Measurements from ENCODE around the gene KRT86.
"Not testable (repeated sequence)": the region's sequence is repeated elsewhere in the genome, so short reads cannot be mapped to it uniquely, and the experiment has no call there.

The KRT86 gene

GRCh38 chr12:52250048-52250990 is 24.1 kb upstream of the KRT86 start:
- in situ Hi-C loops (cut with MboI; ENCODE audit: low pct_unique_long_range_greater_than_20kb, low sequenced_read_pairs), result no loop called here
- no peak for DNase-seq

- DNase-seq, result peak; percentile 51
- in situ Hi-C loops (cut with MboI; ENCODE audit: low pct_unique_long_range_greater_than_20kb, low sequenced_read_pairs), result no loop called here
Observed at GRCh38 chr12:52251367-52252051, 22.9 kb upstream of the KRT86 start.

- in situ Hi-C loops (cut with MboI; ENCODE audit: low pct_unique_long_range_greater_than_20kb, low sequenced_read_pairs); DNase-seq: not testable (repeated sequence)
Observed at GRCh38 chr12:52252175-52252615, 22.2 kb upstream of the KRT86 start.

- DNase-seq, result no peak
- in situ Hi-C loops (cut with MboI; ENCODE audit: low pct_unique_long_range_greater_than_20kb, low sequenced_read_pairs), result no loop called here
Observed at GRCh38 chr12:52252728-52253343, 21.6 kb upstream of the KRT86 start.

- DNase-seq, result no peak
- in situ Hi-C loops (cut with MboI; ENCODE audit: low pct_unique_long_range_greater_than_20kb, low sequenced_read_pairs), result no loop called here
Observed at GRCh38 chr12:52253391-52254179, 20.9 kb upstream of the KRT86 start.

- DNase-seq, result no peak
- in situ Hi-C loops (cut with MboI; ENCODE audit: low pct_unique_long_range_greater_than_20kb, low sequenced_read_pairs), result no loop called here
Observed at GRCh38 chr12:52254180-52254964, 20.1 kb upstream of the KRT86 start.

GRCh38 chr12:52254965-52255751 is 19.3 kb upstream of the KRT86 start:
- in situ Hi-C loops (cut with MboI; ENCODE audit: low pct_unique_long_range_greater_than_20kb, low sequenced_read_pairs), result no loop called here
- DNase-seq, result no peak

GRCh38 chr12:52255926-52256583 is 18.4 kb upstream of the KRT86 start:
- in situ Hi-C loops (cut with MboI; ENCODE audit: low pct_unique_long_range_greater_than_20kb, low sequenced_read_pairs), result no loop called here
- DNase-seq, result no peak

GRCh38 chr12:52256584-52256935 is 17.9 kb upstream of the KRT86 start:
- in situ Hi-C loops (cut with MboI; ENCODE audit: low pct_unique_long_range_greater_than_20kb, low sequenced_read_pairs), result no loop called here
- DNase-seq, result no peak

GRCh38 chr12:52257074-52257551 is 17.3 kb upstream of the KRT86 start:
- no peak for DNase-seq
- in situ Hi-C loops (cut with MboI; ENCODE audit: low pct_unique_long_range_greater_than_20kb, low sequenced_read_pairs), result no loop called here

GRCh38 chr12:52257922-52258321 is 16.5 kb upstream of the KRT86 start:
- in situ Hi-C loops (cut with MboI; ENCODE audit: low pct_unique_long_range_greater_than_20kb, low sequenced_read_pairs), result not testable (repeated sequence)

GRCh38 chr12:52258335-52258901 is 16.0 kb upstream of the KRT86 start:
- no peak for DNase-seq
- in situ Hi-C loops (cut with MboI; ENCODE audit: low pct_unique_long_range_greater_than_20kb, low sequenced_read_pairs), result no loop called here

More at GRCh38 chr12:52257922-52258321, 16.5 kb upstream of the KRT86 start:
- not testable (repeated sequence) for DNase-seq

GRCh38 chr12:52259657-52260243 is 14.7 kb upstream of the KRT86 start:
- DNase-seq, result peak; percentile 83
- in situ Hi-C loops (cut with MboI; ENCODE audit: low pct_unique_long_range_greater_than_20kb, low sequenced_read_pairs), result no loop called here

- in situ Hi-C loops (cut with MboI; ENCODE audit: low pct_unique_long_range_greater_than_20kb, low sequenced_read_pairs), result no loop called here
- DNase-seq, result peak; percentile 93
Observed at GRCh38 chr12:52260361-52261207, 13.9 kb upstream of the KRT86 start.

GRCh38 chr12:52261208-52261484 is 13.3 kb upstream of the KRT86 start:
- DNase-seq, result no peak

GRCh38 chr12:52262286-52262685 is 12.2 kb upstream of the KRT86 start:
- in situ Hi-C loops (cut with MboI; ENCODE audit: low pct_unique_long_range_greater_than_20kb, low sequenced_read_pairs), result no loop called here
- no peak for DNase-seq

More at GRCh38 chr12:52261208-52261484, 13.3 kb upstream of the KRT86 start:
- in situ Hi-C loops (cut with MboI; ENCODE audit: low pct_unique_long_range_greater_than_20kb, low sequenced_read_pairs), result no loop called here
